Measurements from ENCODE around the gene FABP7.
"Not testable (repeated sequence)": the region's sequence is repeated elsewhere in the genome, so short reads cannot be mapped to it uniquely, and the experiment has no call there.

The FABP7 gene

DNA sequence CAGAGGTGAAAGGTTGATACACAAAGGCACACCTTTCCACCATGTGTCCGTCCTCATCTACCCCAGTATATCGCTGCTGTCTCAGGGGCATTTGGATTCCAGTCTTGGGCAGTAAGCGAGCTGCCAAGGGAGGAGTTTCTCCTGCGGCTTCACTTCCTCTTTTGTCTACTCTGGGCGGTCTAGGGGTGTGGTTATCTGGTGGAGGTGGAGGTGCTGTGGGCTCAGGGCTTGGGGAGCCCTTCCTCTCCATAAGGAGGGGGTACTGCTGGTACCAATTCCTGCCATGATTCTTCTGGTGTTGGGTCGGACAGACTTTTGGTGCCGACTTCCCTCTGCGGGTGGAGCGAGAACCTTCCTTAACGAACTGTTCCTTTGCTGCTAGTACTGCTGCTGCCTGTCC lies 31.9 kb upstream of the FABP7 start:
- ATAC-seq = no peak

DNA sequence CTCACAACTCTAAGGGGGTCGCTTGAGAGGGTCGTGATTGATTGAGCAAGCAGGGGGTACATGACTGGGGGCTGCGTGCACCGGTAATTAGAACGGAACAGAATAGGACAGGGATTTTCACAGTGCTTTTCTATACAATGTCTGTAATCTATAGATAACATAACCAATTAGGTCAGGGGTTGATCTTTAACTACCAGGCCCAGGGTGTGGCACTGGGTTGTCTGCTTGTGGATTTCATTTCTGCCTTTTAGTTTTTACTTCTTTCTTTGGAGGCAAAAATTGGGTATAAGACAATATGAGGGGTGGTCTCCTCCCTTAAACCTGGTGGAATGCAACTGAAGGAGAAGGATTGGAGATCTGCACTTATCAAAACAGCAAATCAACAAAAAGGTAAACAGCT lies 30.6 kb upstream of the FABP7 start:
- not testable (repeated sequence) for ATAC-seq

More for the DNA sequence above, 31.9 kb upstream of the FABP7 start:
- TF ChIP-seq ZNF70 (CRISPR knock-in tag; IDR thresholded peaks at IDR 0.05) (no peak), ZNF565 (CRISPR knock-in tag; conservative IDR thresholded peaks at IDR 0.05; ENCODE audit: low read depth) (no peak), PPARA (CRISPR knock-in tag; IDR thresholded peaks at IDR 0.05; ENCODE audit: borderline replicate concordance) (no peak), TCF4 (CRISPR knock-in tag; IDR thresholded peaks at IDR 0.05; ENCODE audit: borderline replicate concordance) (no peak), BACH2 (CRISPR knock-in tag; IDR thresholded peaks at IDR 0.05; ENCODE audit: borderline replicate concordance) (no peak), ZFP3 (CRISPR knock-in tag; IDR thresholded peaks at IDR 0.05) (no peak), RARB (CRISPR knock-in tag; IDR thresholded peaks at IDR 0.05) (no peak), ARNTL (CRISPR knock-in tag; IDR thresholded peaks at IDR 0.05; ENCODE audit: borderline replicate concordance, low read depth) (no peak), SNAI2 (CRISPR knock-in tag; IDR thresholded peaks at IDR 0.05) (no peak), ZNF8 (CRISPR knock-in tag; IDR thresholded peaks at IDR 0.05) (no peak), ESRRG (CRISPR knock-in tag; IDR thresholded peaks at IDR 0.05) (no peak), CSDC2 (CRISPR knock-in tag; IDR thresholded peaks at IDR 0.05) (no peak), GLIS3 (CRISPR knock-in tag; IDR thresholded peaks at IDR 0.05) (no peak), OSR1 (CRISPR knock-in tag; IDR thresholded peaks at IDR 0.05) (no peak)
- TF ChIP-seq, protein P1, sequence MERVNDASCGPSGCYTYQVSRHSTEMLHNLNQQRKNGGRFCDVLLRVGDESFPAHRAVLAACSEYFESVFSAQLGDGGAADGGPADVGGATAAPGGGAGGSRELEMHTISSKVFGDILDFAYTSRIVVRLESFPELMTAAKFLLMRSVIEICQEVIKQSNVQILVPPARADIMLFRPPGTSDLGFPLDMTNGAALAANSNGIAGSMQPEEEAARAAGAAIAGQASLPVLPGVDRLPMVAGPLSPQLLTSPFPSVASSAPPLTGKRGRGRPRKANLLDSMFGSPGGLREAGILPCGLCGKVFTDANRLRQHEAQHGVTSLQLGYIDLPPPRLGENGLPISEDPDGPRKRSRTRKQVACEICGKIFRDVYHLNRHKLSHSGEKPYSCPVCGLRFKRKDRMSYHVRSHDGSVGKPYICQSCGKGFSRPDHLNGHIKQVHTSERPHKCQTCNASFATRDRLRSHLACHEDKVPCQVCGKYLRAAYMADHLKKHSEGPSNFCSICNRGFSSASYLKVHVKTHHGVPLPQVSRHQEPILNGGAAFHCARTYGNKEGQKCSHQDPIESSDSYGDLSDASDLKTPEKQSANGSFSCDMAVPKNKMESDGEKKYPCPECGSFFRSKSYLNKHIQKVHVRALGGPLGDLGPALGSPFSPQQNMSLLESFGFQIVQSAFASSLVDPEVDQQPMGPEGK (CRISPR knock-in tag; IDR thresholded peaks at IDR 0.05; ENCODE audit: borderline replicate concordance) = no peak
- TF ChIP-seq, protein P2, sequence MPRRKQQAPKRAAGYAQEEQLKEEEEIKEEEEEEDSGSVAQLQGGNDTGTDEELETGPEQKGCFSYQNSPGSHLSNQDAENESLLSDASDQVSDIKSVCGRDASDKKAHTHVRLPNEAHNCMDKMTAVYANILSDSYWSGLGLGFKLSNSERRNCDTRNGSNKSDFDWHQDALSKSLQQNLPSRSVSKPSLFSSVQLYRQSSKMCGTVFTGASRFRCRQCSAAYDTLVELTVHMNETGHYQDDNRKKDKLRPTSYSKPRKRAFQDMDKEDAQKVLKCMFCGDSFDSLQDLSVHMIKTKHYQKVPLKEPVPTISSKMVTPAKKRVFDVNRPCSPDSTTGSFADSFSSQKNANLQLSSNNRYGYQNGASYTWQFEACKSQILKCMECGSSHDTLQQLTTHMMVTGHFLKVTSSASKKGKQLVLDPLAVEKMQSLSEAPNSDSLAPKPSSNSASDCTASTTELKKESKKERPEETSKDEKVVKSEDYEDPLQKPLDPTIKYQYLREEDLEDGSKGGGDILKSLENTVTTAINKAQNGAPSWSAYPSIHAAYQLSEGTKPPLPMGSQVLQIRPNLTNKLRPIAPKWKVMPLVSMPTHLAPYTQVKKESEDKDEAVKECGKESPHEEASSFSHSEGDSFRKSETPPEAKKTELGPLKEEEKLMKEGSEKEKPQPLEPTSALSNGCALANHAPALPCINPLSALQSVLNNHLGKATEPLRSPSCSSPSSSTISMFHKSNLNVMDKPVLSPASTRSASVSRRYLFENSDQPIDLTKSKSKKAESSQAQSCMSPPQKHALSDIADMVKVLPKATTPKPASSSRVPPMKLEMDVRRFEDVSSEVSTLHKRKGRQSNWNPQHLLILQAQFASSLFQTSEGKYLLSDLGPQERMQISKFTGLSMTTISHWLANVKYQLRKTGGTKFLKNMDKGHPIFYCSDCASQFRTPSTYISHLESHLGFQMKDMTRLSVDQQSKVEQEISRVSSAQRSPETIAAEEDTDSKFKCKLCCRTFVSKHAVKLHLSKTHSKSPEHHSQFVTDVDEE (CRISPR knock-in tag; IDR thresholded peaks at IDR 0.05) = no peak
- TF ChIP-seq, protein P3, sequence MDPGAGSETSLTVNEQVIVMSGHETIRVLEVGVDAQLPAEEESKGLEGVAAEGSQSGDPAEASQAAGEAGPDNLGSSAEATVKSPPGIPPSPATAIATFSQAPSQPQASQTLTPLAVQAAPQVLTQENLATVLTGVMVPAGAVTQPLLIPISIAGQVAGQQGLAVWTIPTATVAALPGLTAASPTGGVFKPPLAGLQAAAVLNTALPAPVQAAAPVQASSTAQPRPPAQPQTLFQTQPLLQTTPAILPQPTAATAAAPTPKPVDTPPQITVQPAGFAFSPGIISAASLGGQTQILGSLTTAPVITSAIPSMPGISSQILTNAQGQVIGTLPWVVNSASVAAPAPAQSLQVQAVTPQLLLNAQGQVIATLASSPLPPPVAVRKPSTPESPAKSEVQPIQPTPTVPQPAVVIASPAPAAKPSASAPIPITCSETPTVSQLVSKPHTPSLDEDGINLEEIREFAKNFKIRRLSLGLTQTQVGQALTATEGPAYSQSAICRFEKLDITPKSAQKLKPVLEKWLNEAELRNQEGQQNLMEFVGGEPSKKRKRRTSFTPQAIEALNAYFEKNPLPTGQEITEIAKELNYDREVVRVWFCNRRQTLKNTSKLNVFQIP (CRISPR knock-in tag; IDR thresholded peaks at IDR 0.05; ENCODE audit: borderline replicate concordance, low read depth) = no peak

DNA sequence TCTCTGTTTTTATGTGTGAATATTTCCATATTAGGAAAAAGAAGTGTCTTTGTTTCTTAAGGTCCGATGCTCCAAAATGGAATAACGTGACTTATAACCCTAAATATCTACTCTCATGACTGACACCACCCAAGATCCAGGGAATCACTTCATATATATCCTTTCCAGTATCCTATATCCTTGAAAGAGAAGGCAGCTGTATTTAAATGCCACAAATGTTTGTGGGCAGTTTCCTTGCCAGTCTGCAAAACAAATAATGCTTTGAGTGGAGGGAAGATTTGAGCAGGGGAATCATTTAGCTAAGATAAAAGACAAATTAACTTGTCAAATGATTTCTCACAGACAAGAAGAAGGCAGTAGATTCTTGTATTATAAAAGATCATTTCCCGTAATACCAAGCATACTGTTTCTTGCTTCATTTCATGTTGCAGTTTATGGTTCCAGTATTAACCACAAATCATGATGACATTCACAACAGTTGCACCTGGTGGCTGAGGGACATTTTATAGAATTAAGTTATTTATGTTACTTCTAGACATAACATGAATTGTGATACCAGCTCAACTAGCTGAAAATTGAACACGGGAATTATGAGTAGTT lies 30.0 kb upstream of the FABP7 start:
- TF ChIP-seq ZFP30 (CRISPR knock-in tag; IDR thresholded peaks at IDR 0.05) (no peak), ZNF70 (CRISPR knock-in tag; IDR thresholded peaks at IDR 0.05) (no peak), ZFP3 (CRISPR knock-in tag; IDR thresholded peaks at IDR 0.05) (no peak), OSR1 (CRISPR knock-in tag; IDR thresholded peaks at IDR 0.05) (no peak), ZC3H10 (CRISPR knock-in tag; IDR thresholded peaks at IDR 0.05) (no peak), TOX (CRISPR knock-in tag; IDR thresholded peaks at IDR 0.05; ENCODE audit: borderline replicate concordance) (no peak), RARB (CRISPR knock-in tag; IDR thresholded peaks at IDR 0.05) (no peak)
- no peak for ATAC-seq

DNA sequence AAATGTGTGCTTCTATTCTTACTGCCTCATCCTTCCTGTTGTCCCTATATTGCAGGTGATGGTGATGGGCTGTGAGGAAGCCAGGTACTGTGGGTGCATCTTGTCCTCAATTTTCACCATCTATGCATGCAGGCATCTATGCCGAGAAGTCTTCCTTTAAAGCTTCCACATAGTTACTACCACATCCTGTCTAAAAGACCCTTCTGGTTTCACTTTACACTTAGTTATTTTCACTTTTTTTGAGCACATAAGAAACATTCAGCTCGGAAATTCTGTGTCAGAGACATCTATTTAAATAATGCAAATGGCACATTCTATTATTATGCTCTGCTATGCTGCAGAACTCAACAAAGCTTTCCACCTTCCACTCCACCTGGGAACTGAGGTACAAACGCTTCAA lies 28.2 kb upstream of the FABP7 start:
- no peak for ATAC-seq
- TF ChIP-seq ISL1 (CRISPR knock-in tag; IDR thresholded peaks at IDR 0.05) (no peak), OSR1 (CRISPR knock-in tag; IDR thresholded peaks at IDR 0.05) (no peak), ESRRG (CRISPR knock-in tag; IDR thresholded peaks at IDR 0.05) (no peak), PPARA (CRISPR knock-in tag; IDR thresholded peaks at IDR 0.05; ENCODE audit: borderline replicate concordance) (no peak), SNAI2 (CRISPR knock-in tag; IDR thresholded peaks at IDR 0.05) (no peak), ZNF70 (CRISPR knock-in tag; IDR thresholded peaks at IDR 0.05) (no peak), ZFP30 (CRISPR knock-in tag; IDR thresholded peaks at IDR 0.05) (no peak), ZC3H10 (CRISPR knock-in tag; IDR thresholded peaks at IDR 0.05) (no peak), RARB (CRISPR knock-in tag; IDR thresholded peaks at IDR 0.05) (no peak), ARNTL (CRISPR knock-in tag; IDR thresholded peaks at IDR 0.05; ENCODE audit: borderline replicate concordance, low read depth) (no peak)
- TF ChIP-seq, protein P3 (CRISPR knock-in tag; IDR thresholded peaks at IDR 0.05; ENCODE audit: borderline replicate concordance, low read depth) = no peak
- TF ChIP-seq, protein P2 (CRISPR knock-in tag; IDR thresholded peaks at IDR 0.05) = no peak
- TF ChIP-seq, protein P4, sequence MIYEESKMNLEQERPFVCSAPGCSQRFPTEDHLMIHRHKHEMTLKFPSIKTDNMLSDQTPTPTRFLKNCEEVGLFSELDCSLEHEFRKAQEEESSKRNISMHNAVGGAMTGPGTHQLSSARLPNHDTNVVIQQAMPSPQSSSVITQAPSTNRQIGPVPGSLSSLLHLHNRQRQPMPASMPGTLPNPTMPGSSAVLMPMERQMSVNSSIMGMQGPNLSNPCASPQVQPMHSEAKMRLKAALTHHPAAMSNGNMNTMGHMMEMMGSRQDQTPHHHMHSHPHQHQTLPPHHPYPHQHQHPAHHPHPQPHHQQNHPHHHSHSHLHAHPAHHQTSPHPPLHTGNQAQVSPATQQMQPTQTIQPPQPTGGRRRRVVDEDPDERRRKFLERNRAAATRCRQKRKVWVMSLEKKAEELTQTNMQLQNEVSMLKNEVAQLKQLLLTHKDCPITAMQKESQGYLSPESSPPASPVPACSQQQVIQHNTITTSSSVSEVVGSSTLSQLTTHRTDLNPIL (CRISPR knock-in tag; IDR thresholded peaks at IDR 0.05; ENCODE audit: low read depth) = no peak
